ENCODE measurements around the gene SBF1.

The SBF1 gene

DNA sequence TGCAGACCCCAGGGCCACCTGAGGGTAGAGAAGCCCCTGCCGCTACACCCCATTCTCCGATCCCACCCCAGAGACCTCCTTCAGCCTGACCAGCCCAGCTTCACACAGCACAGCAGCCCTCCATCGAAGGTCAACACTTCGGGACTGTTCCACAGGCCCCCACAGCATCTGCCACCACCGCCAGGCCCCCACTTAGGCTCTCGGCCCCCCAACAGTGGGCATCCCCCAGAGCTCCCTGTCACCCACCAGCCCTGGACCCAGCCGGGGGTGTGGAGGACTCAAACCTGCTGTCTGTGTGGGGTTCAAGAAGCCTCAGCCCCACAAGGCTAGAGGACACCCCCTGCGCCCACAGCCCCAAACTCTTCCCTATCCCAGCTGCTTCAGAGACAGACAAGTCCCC lies 6.2 kb downstream of the SBF1 start:
- no peak for DNase-seq (ENCODE audit: low read depth in 2 of 2)

DNA sequence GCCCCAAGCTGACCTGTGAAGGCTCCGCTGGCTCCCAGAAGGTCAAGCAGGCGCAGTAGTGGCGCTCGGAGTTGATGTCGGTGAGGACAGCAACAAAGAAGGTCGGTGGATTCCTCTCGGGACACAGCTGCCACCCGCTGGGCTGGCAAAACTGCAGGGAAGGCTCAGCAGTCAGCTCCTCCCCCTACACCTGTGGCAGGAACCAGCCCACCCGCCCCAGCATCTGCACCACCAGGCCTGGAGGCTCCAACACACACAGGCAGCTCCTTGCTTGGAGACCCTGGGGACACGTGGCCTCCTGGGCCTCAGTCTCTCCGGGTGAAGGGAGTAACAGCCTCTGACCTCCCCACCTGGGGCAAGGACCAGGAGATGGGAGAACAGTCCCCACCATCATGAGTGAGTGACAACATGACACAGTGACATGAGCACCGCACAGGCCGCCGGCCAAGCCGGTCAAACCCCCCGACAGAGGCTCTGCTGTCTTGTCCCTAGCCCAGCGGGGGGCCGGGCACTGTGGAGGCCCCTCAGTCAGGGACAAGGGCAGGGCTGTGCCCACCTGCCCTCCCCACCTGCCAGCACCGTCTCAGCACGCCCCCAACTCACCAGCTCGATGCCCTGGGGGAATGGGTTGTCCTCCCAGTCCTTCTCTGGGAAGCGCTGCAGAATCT lies 6.9 kb downstream of the SBF1 start:
- DNase-seq (ENCODE audit: low read depth in 2 of 2): no peak

DNA sequence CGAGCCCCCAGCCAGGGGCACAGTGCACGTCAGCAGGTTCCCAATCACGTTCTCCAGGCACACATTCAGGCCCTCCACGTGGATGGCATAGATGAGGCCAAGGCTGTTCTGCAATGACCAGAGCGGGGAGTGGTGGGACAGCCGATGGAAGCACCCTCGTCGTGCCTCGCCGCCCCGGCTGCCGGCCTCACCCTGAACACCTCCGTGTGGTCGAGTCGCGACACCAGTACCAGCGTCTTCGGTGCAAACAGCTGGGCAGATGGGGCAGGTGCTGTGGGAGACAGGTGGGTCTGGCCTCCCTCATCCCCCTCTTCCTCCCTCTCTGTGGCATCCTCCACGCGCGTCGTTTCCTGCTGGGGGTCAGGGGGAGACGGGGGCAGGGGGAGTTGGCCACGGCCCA lies 7.5 kb downstream of the SBF1 start:
- DNase-seq (ENCODE audit: low read depth in 2 of 2): no peak

DNA sequence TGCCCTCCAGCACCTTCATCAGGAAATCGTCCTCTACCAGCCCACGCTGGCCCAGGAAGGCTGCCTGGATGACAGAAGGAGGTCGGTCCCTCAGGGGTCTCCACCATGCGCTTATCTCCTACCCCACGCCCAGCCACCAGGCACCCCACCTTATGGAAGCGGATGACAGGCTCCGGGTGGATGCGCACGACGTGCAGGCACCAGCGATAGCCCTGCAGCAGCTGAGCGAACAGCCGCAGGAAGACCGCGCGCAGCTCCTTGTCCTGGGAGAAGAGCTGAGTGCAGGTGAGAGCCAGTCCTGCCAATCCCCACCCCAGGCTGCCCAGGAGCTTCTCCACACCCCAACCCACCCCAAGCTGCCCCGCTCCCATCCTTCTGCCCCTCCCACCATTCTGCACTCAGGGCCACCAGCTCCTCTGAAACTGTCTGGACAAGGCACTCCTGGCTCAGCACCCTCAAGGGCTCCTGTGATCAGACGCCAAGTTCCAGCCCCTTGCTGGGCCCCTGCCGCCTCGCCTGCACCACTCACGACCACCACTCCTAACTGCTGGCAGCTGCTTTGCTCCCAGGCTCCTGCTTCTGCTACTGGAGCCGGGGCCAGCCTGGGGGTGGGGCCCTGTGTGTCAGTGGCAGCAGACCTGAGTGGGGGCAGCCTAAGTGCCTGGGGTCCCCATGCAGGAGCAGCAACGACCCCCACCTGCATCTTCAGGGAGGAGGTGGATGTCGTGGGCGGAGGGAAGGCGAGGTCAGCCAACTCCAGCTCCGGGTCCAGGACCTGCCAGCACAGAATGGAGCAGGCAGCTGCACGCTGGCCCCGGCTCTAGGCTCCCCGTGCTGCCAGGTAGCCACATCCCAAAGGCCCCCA lies 9.5 kb downstream of the SBF1 start:
- no peak for DNase-seq (ENCODE audit: low read depth in 2 of 2)

DNA sequence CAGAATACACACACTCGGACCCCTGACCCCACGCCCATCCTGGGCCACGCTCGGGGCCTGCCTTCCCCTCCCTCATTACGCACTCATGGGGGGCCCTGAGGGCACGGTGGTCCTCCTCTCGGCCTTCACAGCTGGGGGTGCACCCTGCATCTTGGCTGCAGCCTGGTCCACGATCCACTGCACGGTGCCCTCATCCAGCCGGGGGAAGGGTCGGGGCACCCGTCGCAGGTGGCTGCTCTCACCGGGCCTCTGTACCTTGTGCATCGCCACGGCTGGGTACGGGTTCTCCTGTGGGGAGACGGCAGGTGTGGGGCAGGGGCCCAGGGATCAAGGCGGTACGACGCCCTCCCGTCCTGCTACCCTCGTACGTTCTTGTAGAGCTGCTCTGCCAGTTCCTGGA lies 10.4 kb downstream of the SBF1 start:
- DNase-seq (ENCODE audit: low read depth in 2 of 2): no peak

DNA sequence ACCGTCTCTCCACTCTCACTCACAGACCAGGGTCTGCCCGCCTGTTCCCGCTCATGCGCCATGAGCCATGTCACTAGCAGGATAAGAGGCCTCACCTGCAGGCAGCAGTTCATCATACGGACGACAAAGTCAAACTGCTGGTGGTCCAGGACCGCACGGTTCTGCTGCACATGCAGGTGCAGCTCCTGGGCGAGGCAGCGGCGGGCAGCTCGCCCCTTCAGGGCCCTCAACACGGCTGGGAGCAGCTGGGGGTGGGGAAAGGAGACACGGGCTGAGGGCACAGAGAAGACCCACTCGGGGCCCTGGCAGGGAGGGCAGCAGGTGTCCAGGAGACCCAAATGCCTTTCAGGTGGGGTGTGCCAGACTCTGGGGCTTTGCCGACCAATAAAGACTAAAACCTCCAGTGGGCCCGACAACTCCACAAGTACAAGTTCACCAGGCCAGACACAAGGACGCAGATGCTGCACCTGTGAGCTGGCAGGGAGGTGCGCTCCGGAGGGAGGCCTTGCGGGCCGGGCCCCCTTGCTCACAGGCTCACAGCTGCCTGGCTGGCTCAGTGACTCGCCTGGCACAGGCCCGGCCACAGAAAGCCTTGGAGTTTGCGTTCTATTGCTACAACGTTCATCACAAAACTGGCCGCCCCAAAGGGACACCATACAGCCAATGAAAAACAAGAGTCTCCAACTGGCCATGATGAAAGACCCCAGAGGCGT lies 11.5 kb downstream of the SBF1 start:
- DNase-seq (ENCODE audit: low read depth in 2 of 2): no peak

DNA sequence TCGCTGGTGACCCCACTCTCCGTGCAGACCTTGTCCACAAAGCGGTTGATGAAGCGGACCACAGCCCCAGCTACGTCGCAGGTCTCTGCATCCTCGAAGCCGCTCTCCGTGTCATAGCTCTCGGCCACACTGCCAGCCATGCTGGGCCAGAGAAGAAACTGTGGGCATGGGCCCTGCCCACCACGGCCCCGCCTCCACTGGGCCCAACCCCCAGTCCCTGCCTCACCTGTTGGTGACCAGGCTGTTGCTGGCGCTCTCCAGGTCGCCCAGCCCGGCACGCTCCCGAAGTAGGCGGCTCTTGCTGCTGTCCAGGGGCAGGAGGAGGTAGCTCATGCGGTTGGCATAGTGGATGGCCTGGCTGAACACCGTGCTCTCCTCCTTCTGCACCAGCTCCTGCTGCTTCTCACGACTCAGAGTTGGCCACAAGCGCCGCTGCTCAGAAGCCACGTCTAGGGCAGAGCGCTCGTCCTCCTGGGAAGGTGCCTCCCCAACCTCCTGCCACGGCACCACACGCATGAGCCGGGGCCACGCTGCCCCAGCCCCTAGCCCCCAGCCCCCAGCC lies 12.8 kb downstream of the SBF1 start:
- DNase-seq (ENCODE audit: low read depth in 2 of 2): no peak

DNA sequence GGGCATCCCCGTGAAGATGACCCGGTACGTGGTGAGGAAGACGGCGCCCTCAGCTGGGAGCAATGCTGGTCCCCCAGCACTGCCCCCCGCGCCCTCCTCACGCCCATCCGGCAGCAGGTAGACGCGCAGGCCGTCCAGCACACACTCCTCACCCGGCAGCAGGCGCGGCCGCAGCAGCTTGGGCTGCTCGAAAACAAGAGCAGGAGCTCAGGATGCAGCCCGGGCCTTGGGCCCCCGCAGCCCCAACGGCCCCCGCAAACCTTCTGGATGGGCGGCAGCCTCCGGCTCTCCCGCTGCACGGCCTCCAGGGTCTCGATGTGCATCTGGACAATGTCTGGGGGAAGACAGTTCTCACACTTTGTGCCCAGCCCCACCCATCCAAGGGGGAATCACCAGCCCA lies 13.3 kb downstream of the SBF1 start:
- no peak for DNase-seq (ENCODE audit: low read depth in 2 of 2)

DNA sequence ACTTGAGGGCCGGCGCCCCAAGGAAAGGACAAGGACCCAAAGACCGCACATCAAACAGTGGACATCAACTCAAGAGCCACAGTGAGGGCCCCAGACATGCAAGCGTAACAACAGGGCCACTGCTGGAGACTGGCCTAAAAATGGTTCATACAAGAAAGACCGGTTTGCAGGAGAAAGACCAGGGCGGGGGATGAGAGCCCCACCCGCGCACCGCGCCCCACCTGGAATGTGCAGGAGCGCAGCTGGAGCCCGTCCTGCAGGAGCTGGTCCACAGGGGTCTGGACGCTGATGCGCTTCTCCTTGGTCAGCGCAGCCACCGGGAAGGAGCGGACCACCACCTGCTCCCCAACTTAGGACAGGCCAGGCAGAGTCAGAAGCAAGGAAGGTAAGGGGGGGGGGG lies 13.9 kb downstream of the SBF1 start:
- DNase-seq (ENCODE audit: low read depth in 2 of 2): no peak

DNA sequence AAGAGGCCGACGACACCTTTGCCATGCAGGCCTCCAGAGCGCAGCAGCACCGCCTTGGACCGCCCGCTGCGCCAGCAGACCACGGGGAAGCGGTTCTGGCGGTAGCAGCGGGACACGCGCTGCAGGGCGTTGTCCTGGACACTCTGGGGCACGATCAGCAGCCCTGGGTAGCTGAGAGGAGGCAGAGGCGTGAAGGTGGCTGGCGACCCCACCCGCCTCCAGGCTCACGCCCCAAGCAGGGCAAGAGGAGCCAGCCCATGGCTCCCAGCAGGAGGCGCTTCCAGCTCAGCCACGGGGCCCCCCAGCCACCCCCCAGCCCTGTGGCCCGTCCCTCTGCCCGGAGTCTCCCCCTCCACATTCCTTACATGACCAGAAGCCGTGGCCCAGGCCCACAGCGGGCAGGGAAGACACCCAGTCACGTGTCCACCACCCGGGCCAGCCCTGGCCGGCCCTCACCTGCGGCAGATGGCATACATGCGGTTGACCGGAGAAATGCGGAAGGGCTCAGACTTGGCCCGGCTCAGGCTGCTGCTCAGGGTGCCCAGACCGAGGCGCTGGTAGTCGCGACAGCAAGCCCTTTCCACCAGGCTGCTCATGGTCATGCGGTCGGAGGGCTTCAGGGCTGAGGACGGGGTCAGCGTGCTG lies 15.2 kb downstream of the SBF1 start:
- no peak for DNase-seq (ENCODE audit: low read depth in 2 of 2)

DNA sequence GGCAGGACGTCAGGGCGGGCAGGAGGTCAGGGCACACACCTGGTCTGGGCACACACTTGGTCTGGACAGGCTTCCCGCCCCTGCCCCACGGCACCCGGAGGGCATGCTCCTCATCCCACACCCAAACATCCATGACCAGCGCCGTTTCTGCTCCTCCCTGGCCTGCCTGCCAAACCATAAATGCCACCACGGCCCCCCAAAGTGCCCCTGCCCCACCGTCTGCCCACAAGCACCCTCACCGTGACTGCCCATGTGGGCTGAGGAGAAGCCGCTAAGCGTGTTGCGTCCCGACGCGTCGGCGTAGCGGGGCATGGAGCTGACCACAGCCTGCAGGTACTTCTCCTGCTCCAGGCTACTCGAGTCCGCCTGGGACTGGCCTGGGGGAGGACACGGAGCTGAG lies 15.8 kb downstream of the SBF1 start:
- DNase-seq (ENCODE audit: low read depth in 2 of 2): no peak

DNA sequence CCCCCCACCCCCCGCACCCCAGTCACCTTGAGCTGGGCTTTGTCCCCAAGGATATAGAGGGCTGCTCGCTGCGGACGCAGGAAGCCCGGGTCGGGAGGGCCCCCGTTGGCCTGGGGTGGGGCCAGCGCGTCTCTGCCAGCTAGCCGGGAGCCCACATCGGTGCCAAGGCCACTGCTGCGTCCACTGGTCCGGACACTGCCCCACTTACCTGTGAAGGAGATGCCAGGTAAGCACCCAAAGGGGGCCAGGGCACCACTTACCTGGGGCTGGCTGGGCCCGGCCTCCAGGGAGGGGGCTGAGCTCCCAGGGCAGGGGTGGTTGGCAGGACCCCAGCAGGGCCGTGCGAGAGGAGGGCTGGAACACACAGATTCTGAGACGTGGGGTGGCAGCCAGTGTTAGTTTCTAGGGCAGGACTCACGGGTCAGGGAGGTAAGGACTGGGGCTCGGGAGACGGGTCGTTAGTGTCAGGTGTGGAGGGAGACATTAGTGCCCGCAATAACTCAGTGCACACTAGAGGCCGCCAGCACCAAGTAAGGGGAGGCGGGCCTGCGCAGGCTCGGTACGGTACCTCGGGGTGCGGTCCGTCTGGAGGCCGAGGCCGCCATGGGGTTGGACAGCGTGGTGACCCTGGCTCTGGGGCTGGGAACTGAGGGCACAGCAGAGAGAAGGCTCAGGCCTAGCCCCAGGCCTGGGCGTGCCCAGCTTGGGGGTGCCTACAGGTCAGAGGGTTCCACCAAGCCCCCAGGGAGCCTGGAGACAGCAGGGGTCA lies 18.2 kb downstream of the SBF1 start:
- no peak for DNase-seq (ENCODE audit: low read depth in 2 of 2)

DNA sequence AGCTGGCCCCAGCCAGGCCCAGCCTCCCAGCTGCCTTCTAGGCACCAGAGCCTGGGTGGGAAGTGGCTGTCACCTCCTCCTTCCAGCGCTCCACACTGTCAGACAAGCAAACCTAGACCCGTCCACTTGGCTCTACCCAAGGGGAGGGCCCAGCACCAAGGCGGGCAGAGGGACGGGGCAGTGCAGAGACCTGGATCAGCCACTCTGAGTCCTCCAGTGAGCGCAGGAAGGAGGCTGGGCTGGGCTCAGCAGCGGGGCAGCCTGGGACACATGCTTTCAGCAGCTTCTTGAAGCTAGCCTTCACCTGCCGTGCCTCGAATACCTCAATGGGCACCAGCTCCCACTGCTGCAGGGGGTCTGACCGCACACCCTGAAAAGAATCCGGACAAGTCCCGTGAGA lies 18.8 kb downstream of the SBF1 start:
- no peak for DNase-seq (ENCODE audit: low read depth in 2 of 2)

DNA sequence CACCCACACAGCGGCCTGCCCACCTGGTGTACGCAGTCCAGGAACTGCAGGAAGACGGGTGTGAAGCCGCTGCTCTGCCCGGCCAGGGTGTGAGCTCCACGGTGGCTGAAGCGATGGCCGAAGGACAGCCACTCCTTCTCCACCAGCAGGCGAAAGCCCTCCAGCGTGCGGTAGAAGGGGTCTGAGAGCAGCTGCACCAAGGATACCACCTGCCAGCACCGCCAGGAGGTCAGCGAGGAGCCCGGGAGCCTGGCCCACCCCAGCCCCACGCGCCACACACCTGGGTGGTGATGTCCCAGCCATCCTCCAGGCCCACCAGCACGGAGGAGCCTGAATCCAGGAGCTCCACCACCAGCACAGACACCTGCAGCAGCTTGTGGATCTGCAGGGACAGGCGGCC lies 19.6 kb downstream of the SBF1 start:
- DNase-seq (ENCODE audit: low read depth in 2 of 2): no peak

DNA sequence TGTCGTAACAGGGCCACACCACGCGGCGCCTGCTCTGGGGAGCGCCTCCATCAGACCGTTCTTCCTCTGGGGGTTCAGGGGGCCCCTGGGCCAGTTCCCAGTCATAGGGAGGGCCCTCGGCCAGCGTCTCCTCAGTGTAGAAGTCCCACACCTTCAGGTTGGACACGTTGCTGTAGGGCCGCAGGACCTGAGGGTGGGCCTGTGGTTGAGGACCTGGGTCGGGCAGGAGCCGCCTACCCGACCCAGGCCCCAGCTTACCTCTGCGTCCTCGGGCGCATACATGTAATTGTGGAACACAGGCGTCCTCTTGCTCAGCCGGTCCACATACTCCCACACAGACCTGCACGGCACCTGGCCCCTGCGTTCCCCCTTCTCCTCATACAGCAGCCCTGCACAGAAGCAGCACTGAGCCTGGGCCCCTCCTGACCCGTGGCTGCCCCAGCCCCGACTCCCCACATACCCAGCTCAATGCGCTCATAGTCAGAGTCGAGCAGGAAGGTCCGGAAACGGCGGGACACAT lies 20.2 kb downstream of the SBF1 start:
- no peak for DNase-seq (ENCODE audit: low read depth in 2 of 2)

DNA sequence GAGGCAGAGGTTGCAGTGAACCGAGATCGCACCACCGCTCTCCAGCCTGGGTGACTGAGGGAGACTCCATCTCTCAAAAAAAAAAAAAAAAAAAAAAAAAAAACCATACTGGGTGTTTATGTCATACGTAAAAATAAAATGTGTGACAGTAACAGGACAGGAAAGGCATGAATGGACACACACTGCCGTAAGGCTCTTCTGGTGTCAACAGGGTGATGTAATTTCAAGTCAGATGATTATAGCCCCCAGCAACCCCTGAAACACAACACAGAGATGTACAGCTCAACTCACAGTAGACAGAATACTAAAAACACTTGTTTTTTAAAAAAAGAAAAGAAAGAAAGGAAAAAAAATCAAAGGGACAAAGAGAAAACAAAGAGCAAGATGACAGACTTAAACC lies 22.2 kb downstream of the SBF1 start:
- no peak for DNase-seq (ENCODE audit: low read depth in 2 of 2)

DNA sequence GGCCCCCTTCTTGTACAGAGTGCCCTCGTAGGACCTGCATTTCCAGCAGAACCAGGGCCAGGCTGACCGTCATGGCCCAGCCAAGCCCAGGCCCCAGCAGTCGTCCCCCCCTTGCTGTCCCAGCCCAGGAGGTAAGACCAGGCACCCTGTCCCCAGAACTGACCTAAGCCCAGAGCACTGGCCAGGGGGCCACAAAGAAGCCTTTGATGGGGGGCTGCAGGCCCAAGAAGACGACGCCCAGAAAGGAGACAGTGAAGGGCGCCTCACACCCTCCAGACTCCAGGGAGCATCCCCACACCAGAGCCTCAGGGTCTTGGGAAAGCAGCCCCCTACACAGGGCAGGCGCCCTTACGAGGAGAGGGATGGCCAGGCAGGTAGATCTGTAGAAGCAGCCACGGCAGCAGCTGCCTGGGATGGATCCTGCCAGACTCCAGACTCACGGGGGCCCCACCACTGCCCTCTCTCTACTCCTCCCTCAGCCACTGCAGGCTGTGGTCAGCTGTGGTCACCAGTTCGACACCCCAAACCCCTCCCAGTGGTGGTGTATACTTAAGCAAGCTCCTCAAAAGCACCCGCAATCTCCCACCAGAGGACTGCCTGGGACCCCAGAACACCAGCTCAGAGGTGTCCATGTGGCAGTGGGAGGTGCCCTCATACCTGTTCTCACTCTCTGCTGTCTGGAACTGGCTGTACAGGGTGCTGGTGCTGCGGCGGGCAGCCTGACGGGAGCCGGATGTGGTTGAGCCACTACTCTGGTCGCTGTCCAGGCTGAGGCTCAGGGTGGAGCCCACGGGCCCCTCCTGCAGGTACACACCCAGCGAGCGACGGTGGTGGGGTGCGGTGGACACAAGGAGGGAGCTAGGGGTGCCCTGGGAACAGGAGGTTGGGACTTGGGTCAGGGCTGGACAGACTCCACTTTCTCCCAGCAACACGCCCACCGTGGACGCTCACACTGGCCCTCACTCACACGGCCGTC lies 27.0 kb downstream of the SBF1 start:
- DNase-seq (ENCODE audit: low read depth in 2 of 2): no peak

DNA sequence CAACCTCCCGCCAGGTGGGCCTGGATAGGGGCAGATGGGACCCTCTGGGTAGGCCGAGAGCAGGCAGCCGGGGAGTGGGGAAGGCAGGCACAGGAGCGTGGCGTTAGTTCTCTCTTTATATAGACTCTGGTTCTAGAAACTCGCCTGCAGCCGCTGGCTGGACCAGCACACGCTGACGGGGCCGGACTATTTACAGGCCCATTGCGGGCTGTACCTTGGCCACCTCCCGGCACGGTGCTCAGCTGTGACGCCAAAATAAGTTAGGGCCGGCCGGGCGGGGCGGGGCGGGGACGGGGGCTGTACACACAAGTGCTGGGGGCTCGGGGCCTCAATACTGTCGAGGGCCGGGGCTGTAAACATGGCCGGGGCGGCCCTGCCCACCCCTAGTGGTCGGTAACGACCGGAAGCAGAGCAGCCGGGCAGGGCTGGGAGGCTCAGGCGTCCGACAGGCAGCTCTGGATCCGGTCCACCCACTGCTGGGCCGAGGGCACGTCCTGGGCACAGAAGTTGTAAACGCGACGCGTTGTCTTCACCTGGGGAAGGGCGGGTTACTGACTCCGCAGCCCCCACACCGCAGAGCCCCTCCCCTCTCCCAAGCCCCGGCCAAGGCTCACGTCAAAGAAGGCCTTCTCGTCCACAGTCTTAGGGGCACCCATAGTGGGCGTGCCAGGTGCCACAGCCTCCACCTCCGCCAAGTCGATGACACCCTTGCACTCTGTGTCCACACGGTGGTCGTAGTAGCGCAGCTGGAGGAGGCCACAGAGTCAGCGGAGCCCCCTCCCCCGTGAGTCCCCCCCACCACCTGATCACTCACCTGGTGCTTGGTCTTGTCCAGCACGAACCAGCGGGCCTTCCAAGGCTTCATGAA lies 27.9 kb downstream of the SBF1 start:
- DNase-seq (ENCODE audit: low read depth in 2 of 2): no peak
